Germinal center (tissue), 1 donor: Measurements from ENCODE around the gene SHC2.
"Not testable (repeated sequence)": the region's sequence is repeated elsewhere in the genome, so short reads cannot be mapped to it uniquely, and the experiment has no call there.

Source experiments
- DNase-seq: peaks from one replicate; pipeline ENCODE4 v3.0.0; 2012; ENCODE audit warnings: mixed read lengths, low spot score

The SHC2 gene

DNA sequence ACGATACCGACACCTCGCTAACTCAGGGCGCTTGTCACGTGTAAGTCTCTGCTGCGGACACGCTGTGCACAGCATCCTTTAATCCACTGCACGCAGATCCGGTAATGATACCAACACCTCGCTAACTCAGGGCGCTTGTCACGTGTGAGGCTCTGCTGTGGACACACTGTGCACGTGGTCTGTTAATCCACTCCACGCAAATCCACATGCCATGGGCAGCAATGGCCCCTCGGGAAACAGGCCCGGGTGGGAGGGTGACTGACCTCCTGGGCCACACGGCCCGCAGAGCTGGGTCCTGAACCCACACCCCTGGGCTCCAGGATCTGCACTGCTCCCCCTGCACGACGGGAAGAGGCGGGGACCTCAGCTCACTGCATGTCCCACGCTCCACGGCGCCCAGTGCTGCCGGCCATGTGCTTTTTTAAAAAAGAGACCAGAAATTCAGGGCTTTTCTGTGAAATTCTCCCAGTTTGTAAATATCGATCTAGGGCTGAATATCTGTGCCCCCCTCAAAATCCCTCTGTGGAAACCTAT, 16.1 kb downstream of the SHC2 start:
- DNase-seq, result no peak

DNA sequence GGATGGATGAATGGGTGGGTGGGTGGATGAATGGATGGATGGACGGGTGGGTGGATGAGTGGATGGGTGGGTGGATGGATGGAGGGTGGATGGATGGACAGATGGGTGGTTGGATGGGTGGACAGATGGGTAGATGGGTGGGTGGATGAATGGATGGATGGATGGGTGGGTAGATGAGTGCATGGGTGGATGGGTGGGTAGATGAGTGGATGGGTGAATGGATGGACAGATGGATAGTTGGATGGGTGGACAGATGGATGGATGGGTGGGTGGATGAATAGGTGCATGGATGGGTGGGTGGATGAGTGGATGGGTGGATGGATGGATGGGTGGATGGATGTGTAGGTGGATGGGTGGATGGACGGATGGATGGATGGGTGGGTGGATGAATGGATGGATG, 17.8 kb downstream of the SHC2 start:
- DNase-seq, result no peak

DNA sequence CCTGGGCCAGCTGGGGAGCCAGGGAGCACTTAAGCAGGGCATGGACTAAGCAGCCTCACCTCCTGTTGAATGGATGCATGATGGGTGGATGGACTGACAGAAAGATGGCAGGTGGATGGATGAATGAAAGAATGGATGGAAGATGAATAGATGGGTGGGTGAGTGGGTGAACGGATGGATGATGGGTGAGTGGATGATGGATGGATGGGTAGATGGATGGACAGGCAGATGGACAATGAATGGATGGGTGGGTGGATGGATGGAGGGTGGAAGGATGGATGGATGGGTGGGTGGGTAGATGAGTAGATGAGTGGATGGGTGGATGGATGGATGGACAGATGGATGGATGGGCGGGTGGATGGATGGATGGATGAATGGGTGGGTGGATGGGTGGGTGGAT, 18.7 kb downstream of the SHC2 start:
- DNase-seq, result no peak

DNA sequence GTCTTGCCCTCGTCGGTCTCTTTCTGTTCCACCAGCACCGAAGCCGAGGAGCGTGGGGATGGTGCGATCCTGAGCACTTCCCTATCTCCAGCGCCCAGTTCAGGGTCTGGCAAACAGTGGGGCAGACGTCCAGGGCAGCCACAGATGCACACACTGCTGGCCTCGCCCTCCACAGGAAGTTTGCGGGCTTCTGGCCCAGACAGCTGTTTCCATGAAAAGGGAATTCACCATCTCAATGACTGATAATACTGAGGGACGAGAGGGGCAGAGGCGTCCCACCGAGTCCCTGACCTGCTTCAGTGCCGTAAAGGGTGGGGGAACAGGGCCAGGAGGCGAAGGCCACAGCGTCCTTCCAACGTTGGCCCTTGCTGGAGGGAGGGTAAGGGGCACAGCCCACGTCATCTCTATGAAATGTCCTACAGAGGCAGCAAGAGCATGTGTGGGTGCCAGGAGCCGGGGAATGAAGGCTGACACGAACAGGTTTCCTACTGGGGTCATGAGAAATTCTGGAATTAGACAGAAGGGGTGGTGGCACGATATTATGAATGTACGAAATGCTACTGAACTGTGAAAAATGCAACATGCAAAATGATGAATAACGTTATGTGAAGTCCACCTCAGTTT, 19.5 kb downstream of the SHC2 start:
- no peak for DNase-seq

DNA sequence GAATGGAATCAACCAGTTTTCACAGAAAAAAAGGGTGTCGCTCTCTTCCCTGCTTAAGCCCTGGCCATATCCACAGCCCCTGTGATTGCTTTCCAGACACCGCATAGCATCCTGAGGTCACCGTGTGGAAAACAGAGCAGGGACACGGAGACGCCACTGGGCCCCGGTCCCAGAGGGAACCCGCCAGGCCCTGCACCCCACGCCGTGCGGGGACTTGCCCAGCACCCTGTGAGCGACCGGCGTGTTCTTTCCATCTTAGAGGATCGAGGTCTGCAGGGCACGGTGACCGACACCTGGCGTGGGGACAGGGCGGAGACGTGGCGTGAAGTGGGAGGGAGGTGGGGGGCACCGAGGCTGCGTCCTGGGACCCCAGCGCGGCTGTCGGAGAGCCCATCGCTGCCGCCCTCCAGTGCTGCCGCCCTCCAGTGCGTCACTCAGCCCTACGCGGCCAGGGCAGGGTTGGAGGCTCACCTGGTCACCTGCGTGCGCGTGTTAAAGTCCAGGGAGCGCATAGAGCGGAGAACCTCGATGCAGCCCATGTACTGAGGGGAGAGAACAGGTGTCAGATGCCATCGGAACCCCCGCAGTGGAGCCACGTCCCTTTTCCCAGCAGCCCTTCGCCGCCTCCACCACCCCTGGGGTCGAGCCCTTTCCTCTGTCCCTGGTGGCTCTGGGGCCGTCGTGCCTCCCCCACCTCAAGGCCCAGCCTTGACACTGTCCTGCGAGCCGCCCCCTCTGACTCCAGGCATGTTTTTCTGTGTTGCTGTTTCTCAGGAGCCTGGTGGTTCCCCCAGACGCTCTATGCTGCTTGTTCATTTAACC, 20.2 kb downstream of the SHC2 start:
- DNase-seq, result no peak

DNA sequence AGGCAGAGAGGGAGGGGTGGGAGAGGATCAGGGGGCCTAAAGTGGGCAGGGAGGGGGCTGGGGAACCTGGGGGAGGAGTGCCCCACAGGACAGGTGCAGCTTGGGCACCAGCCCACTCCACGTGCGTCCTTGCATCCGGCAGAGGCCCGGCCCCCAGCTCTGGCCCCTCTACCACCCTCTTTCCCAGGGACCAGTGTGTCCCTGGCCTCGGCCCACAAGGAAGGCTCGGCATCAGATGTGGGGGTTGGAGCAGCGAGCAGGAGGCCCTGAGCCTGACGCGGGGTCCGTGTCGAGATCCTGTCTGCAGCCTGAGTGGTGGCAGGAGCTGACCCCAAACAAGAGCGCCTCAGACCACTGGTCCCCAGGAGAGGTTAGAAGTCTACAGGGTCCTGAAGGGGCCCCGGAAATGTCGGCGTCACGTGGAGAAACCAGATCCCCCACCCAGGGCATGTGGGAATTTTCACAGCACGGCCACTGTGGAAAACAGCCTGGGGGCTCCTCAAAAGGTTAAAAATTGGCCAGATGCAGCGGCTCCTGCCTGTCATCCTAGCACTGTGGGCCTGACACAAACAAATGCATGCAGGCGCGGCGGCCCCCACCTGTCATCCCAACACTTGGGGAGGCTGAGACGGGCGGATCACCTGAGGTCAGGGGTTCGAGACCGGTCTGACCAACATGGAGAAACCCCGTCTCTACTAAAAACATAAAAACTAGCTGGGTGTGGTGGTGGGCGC, 21.5 kb downstream of the SHC2 start:
- no peak for DNase-seq

DNA sequence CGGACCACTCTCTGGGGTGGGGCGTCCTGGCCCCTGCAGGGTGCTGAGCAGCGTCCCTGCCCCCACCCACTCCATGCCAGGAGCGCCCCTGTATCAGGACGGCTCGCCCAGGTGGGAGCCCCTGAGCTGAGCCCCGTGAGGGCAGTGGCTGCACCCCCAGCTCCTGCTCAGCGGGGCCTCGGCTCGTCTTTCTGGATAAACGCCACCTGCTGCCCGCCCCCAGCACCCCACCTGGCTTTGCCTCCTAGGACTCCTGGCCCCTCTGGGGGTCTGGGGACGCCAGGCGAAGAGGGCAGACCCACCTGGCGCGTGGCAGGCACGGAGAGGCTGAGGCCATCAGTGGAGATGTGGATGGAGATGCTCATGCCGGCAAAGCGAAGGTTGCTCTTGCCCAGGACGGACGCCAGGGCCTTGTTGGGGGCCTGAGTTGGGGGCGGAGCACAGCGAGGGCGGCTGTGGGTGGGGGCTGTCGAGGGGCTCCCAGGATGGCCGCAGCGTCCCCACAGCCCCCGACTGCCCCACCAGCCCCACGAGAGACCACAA, 22.3 kb downstream of the SHC2 start:
- DNase-seq, result no peak

DNA sequence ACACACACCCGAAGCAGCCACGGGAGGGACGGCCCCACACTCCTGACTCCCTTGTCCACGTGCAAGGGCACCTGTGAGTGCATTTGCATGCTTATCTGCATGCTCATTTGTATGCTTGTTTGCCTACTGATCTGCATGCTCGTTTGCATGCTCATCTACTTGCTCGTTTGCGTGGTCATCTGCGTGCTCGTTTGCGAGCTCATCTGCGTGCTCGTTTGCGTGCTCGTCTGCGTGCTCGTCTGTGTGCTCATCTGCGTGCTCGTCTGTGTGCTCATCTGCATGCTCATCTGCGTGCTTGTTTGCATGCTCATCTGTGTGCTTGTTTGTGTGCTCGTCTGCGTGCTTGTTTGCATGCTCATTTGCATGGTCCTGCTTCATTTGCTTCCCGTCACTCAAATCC, 23.8 kb downstream of the SHC2 start:
- no peak for DNase-seq

DNA sequence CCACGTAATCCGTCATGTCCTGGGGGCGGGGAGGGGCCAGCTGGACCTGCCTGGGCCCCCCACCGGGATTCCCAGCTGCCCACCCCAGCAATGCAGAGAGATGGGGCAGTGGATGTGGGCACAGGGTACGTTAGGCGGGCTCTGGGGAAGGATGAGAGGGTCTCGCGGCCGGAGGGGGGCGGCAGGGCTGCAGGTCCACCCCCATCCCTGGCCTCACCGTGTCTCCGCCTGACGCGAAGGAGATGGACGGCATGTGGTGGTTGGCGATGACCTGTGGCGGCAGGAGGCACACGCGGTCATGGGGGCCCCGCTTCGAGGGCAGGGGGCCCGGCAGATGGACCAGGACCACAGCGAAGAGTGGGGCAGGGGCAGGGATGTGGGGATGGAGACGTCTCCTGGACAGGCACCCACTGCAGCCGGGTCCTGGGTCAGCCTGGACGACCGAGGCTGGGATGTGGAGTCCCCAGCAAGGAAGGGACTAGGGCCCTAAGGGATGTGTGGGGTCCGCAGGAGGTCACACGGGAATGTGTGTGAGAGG, 24.4 kb downstream of the SHC2 start:
- DNase-seq, result no peak

DNA sequence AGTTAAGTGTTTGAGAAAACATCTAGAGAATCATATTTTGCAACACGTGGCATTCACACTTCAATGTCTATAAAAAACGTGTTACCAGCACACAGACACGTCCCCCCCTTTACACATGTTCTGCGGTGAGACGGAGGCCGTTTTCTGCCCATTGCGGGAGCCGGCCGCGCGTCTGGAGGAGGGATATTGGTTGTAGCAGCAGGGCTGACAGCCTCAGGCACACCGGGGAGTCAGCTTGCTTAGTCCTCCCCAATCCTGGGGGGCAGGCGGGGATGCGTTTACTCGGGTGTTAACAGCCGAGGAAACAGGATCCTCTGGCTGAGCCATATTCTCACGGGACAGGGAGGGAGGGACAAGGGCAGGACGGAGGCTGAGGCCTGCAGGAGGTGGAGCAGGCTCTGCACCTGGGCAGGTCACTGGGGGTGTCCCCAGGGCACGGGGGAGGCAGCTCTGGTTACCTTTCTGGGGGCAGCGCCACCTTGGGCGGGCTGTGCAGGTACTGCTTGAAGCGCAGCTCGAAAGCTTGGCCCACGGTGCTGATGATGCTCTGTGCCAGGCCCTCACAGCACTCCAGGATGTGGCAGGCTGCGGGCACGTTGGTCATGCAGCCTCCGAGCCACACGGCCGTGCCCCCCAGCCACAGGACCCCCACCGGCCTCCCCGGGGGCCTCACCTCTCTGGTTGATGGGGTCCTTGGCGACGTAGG, 25.0 kb downstream of the SHC2 start:
- DNase-seq, result no peak

DNA sequence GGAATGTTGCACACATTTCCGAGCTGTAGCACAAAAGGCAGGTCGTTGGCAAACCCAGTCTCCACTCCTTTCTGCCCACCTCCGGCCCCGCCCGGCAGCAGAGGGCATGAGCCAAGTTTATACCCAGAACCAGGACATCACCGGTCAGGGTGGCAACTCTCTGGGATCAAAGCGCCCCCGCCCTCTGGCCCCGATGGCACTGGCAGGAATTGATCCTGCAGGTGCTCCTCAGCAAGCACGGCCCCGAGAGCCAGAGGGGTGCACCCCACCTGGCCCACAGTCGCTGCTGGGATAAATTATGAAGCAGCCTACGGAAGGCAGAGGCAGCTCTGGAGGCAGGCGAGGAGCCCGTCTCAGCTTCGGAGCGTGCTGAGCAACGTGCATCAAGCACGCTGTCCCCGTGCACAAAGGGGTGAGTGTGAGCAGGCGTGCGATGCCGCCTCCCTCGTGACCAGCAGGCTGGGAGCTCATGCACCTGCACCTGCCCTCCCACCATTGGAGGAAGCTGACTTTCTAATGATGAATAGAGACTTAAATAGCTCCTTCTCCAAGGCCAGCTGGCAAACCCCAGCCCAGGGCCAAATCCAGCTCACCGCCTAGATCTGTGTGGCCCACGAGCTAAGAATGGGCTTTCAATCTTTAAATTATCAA, 25.7 kb downstream of the SHC2 start:
- no peak for DNase-seq

DNA sequence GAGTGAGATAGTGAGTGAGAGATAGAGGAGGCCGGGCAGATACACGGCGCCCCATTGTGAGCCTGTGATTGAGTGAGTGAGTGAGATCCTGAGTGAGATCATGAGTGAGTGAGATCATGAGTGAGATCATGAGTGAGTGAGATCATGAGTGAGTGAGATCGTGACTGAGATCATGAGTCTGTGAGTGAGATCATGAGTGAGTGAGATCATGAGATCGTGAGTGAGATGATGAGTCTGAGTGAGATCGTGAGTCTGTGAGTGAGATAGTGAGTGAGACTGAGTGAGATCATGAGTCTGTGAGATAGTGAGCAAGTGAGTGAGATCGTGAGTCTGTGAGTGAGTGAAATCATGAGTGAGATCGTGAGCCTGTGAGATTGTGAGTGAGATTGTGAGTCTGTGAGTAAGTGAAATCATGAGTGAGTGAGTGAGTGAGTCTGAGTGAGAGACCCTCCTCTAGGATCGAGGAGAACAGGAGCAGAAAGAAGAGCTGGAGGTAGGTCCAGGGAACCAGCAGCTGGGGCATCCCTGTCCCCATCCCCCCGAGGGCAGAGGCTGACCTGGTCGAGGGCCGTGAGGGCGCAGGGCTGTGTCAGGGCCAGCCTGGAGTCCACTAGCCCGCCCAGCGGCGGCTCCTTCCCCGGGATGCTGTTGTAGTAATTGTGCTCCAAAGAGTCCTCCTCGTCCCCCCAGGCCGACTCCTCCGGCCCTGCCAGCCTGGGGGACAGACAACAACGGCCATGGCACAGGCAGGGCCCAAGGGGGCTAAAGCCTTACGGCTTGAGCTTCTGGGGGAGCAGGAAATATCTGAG, 26.5 kb downstream of the SHC2 start:
- DNase-seq, result no peak

DNA sequence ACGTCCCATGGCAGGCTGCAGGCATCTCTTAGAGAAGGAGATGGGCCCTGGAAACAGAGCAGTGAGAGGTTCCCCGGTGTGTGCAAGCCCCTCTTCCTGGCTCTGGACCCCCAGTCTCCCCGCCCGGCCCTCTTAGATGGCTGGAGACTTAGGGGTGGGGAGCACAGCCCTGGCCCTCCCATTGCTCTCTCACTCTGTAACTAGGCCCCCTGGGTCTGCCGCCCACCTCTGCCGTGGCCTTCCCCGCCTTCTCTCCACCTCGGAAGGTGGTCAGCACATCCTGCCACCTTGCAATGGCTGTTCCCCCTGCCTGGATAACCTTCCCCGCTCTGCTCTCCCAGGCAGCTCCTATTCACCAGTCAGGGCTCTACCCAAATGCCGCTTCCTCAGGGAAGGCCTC, 30.1 kb downstream of the SHC2 start:
- DNase-seq, result no peak

DNA sequence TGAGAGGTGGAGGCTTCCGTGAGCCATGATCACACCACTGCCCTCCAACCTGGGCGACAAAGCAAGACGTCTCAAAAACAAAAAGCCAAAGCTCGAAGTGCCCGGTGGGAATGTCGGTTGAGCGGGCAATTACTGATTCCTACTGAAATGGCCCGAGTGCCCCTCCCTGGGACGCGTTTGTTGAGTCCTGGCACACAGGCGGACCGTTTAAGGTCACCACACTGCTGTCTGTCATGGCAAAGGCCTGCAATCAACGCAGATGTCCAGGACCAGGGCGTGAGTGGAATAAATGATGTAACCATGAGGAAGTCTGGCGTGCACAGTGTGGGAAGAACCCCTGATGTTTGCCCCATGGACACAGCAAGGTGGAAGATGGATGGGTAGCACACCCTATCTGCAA, 32.7 kb downstream of the SHC2 start:
- no peak for DNase-seq

DNA sequence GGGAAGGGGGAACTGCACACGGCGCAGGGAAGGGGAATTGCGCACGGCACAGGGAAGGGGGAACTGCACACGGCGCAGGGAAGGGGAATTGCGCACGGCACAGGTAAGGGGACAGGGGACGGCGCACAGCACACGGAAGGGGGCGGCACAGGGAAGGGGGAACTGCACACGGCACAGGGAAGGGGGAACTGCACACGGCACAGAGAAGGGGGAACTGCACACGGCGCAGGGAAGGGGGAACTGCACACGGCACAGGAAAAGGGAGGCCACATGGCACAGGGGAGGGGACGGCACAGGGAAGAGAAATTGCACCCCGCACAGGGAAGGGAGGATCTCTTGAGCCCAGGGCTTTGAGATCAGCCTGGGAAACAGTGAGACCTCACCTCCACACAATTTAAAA, 33.2 kb downstream of the SHC2 start:
- DNase-seq, result not testable (repeated sequence)

DNA sequence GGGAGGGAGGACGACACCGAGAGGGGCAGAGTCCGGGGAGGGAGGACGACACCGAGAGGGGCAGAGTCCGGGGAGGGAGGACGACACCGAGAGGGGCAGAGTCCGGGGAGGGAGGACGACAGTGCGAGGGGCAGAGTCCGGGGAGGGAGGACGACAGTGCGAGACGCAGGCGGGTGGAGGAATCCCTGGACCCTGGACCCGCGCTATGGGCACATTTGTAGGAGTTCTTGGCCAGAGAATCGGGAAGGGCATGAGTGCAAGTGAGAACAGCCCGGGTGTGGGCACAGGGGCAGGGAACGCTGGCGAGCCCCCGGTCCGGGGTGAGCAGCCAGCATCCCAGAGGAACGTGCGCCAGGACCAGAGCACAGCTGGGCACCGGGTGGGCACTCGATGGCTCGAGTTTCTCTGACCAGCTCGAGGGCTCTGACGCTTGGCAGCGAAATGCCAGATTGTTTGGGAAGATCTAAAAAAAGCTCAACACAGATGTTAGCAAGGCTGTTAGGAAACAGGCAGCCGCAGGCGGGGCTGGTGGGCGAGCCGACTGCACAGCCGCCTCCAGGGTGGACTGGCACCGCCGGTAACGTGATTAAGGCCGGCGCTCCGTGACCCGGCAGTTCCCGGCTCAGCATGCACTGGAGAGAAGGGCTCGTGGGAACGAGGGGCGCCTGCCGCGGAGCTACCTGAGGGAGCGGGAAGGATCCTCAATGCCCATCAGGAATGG, 33.9 kb downstream of the SHC2 start:
- DNase-seq, result no peak

DNA sequence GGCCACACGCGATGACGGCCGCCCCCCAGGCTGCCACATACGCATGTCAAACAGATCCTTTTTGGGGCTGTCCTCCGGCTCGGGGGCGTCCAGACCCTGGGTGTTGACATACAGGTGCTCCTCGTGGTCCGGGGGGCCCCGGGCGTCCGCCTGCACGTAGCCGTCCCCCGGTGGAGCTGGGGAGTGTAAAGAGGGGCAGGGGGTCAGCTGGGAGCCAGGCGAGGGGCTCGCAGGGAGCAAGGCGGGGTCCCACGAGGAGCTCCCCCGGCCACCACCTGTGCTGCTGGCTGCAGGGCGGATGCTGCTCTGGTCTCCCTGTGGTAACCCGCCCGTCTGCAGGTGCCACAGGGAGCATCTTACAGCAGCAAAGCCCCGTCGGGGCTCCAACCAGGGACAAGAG, 35.8 kb downstream of the SHC2 start:
- DNase-seq, result no peak

DNA sequence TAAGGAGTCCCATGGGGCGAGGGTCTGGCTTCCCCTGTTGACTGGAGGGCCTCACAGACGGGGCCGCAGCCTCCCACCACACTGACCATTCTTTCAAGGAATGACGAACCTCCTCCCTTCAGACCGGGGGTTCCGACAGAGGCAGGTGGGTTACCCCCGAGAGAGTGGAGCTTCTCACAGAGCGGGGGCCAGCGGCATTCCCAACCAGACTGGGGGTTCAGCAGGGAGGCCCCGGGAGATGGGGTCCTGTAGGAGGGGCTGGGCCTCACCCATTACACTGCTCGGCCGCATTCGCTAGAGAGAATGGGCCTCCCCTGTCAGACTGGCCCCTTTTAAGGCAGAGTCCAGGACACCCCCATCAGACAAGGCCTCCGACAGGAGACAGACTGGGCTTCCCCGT, 36.3 kb downstream of the SHC2 start:
- no peak for DNase-seq

DNA sequence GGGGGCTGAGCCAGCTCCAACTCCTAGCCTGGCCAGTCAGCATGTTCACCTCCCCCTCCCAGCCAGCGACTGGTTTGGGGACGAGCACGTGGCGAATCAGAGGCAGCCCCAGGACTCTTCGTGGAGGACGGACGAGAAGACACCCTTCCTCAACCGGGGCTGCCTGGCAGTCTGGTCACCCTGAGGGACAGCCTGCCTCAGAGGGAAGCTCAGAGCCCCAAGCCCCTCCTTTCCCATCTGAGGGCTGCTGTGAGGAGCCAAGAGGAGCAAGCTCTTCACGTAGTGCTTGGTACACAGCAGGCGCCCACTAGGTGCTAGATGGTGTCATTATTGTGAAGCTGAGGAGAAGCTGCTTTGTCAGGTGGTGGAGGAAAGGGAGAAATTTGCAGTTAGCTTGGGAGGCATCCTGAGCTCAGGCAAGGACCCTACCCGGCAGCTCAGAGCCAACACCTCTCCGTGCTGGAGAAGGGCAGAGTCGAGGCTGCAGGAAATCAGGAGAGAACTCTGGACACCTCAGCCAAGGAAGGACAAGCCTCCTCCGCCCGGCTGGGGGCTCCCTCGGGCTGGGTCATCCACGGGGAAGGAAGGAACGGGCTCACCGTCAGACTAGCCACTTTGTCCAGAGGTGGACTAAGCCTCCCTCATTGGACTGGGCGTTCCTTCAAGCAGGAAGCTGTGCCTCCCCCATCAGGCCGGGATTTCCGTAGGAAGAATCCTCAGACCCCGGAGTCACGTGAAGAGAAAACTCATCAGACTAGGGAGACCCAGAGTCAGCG, 37.0 kb downstream of the SHC2 start:
- DNase-seq, result no peak
